ENCODE results near the gene SLITRK3.

- TF ChIP-seq, protein P1, sequence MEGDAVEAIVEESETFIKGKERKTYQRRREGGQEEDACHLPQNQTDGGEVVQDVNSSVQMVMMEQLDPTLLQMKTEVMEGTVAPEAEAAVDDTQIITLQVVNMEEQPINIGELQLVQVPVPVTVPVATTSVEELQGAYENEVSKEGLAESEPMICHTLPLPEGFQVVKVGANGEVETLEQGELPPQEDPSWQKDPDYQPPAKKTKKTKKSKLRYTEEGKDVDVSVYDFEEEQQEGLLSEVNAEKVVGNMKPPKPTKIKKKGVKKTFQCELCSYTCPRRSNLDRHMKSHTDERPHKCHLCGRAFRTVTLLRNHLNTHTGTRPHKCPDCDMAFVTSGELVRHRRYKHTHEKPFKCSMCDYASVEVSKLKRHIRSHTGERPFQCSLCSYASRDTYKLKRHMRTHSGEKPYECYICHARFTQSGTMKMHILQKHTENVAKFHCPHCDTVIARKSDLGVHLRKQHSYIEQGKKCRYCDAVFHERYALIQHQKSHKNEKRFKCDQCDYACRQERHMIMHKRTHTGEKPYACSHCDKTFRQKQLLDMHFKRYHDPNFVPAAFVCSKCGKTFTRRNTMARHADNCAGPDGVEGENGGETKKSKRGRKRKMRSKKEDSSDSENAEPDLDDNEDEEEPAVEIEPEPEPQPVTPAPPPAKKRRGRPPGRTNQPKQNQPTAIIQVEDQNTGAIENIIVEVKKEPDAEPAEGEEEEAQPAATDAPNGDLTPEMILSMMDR (IDR thresholded peaks at IDR 0.05) = no peak
- TF ChIP-seq POLR2A (IDR thresholded peaks at IDR 0.05) = no peak
Observed at GRCh38 chr3:165162883-165163282, 33.3 kb downstream of the SLITRK3 start.
